ENCODE results near the gene NPTXR.

The NPTXR gene

DNA sequence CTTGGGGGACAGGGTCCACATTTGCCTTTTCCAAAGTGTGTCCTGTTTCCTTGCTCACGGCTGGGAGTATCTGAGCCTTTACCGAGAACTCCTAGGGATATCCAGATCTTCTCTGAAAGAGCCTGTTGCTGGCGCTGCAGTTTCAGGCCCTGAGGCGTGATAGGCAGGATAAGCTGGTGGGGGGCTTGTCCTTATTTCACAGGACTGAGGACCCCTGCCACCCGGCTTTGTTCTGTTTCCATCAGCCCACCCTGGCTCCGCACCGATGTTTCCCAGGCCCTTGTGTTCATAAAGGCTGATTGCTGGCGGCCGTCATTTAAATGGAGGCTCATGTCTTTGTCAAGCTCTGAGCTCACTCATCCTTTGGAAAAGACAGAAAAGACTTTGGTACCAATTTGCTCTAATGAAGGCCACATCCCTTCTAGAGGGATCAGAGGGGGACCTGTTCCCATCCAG, 9.4 kb upstream of the NPTXR start:
- no peak for FAIRE-seq
- no peak for DNase-seq (ENCODE audit: insufficient read length, low spot score)
- TF ChIP-seq POLR2A (IDR thresholded peaks at IDR 0.05; ENCODE audit: low read depth, low read length): no peak

DNA sequence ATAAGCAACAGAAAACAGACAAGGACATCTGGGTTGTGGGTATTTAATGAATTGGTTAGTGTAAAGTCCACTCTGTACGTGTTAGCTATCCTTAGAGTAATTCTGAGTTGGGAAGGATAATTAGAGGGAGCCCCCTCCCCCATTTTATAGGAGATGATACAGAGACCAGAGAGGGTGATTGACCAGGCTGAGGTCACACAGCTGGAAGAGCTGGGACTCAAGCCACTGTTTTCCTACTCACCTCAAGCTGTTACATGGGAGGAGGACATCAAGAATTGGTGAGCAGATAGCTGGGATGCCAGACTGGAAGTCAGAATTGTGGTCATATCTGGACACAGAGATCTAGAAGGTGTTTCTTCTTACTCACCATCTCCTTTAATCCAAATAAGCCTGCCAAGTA, 8.7 kb upstream of the NPTXR start:
- no peak for TF ChIP-seq POLR2A (IDR thresholded peaks at IDR 0.05; ENCODE audit: low read depth, low read length)
- FAIRE-seq: no peak

DNA sequence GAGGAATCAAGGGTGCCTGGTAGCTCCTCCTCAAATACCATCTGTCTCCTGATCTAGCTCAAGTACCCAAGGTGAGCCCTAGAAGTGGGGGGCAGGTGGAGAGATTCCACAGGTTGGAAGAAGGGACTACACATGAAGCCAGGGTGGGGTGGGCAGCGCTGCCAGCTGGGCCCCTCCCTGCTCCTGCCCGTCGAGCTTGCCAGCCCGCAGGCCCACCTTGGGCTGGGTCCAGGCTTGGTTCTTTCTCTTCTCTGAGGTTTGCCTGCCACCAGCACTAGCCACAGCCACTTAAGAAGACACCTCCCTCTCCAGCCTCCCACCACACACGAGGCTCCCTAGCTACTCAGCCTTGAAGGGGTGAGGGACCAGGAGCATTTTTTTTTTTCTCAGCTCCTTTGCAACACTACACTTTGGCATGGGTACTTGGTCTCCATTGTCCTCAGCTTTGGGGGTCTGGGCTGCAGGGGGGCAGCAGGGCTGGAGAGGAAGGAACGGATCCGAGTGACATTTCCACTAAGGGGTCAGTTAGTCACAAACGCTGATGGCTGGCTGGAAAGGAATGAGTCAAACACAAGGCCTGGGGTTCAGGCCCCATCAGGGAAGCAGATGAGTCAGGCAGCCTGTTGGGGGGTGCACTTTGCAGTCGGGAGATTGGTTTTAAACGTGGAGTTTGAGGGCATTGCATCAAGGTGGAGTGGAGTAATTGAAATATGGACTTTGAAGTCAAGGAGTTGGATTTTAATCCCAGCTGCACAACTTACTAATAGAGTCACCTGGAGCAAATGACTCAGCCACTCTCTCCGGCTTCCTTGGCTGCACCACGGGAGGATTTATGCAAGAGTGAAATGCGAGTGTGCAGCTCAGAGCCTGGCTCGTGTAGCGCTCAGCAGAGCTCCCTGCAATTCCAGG, 7.4 kb upstream of the NPTXR start:
- no peak for TF ChIP-seq POLR2A (IDR thresholded peaks at IDR 0.05; ENCODE audit: low read depth, low read length)
- FAIRE-seq (peak; percentile 15), DNase-seq (ENCODE audit: insufficient read length, low spot score) (peak; percentile 76)

More for the DNA sequence above, 8.7 kb upstream of the NPTXR start:
- DNase-seq (ENCODE audit: insufficient read length, low spot score): no peak

DNA sequence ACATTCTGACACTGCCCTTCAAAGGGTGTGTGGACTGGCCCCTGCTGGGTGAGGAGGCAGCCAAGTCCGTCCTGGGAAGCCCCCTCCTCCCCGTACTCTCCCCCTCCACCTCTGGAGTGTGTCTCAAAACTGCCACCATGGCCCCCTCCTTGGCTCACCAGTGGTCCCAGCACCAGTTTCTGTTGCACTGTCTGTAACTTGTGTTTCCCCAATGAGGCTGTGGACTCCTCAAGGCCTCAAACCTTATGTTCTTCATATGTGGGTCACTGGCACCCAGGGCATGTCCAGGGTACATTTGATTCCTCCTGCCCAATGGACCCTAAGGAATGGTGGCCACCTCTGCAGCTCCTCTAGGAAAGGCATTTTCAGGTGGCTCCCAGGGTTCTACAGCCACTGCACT, 6.6 kb upstream of the NPTXR start:
- FAIRE-seq: no peak
- no peak for DNase-seq (ENCODE audit: insufficient read length, low spot score)
- TF ChIP-seq POLR2A (IDR thresholded peaks at IDR 0.05; ENCODE audit: low read depth, low read length): no peak

DNA sequence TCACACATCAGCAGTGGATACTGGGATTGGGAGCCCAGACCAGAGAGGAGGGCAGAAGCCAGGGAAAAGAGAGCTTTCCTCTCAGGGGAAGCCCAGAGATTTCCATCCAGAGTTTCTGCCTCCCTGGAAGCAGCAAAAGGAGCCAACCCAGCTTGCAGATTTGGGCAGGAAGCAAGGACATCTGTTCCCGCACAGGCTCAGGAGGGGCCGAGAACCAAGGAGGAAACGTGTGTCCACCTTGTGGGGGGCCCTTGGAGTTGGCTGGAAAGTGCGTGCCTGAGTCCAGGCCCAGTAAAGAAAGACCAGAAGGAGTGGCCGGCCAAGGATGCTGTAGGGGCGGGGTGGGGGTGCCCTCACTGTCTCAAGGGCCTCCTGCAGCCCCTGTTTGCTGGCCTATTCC, 6.0 kb upstream of the NPTXR start:
- no peak for TF ChIP-seq POLR2A (IDR thresholded peaks at IDR 0.05; ENCODE audit: low read depth, low read length)
- FAIRE-seq (no peak), DNase-seq (ENCODE audit: insufficient read length, low spot score) (no peak)

DNA sequence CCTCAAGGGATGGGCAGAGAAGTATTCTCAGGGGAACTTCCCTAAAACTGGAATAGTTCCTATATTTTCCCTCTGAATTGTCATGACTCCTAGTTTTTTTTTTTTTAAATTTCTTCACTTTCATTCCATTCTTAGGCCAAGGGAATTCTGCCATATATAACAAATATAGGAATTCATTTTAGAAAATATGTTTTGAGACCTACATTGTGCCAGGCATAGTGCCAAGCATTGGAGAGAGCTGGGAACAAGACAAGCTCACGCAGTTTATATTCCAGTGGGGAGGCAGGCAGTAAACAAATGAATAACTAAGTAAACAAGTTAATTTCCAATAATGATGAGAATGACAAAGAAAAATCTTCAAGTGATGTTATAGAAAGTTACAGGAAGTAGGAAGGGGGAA, 2.6 kb upstream of the NPTXR start:
- FAIRE-seq (no peak), DNase-seq (ENCODE audit: insufficient read length, low spot score) (no peak)
- TF ChIP-seq POLR2A (IDR thresholded peaks at IDR 0.05; ENCODE audit: low read depth, low read length): no peak

DNA sequence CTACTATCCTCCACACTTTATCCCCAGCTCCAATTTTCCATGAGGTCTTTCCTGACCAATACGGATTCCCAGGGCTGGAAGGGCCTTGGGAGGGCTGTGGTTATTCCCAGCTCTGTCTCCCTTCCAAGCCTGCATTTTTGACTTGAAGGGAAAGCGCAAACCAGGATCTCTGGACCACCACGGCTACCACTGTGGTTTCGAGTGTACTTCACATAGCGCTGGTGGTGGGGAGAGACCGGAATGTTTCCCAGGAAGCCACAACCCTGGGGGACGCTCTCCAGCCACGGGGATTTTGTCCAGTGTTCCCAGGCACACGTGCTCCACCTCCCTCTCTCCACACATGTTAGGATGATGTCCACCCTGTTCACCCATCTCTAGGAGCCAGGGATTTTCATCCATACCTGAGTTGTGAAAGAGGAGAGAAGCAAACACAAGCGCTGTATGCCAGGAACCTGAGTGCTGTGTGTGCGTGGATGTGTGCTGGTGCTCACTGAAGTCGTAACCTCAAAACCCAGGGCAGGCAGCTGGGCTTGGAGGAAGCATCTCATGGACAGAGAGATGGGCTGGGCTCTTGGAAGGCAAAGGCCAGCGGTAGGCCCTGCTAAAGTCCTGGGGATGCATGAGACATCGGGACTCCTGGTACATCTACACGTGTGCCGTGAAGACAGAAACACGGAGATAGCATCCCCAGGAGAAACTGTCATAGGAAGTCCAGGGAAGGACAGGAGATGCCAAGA, 1.3 kb upstream of the NPTXR start:
- no peak for FAIRE-seq
- no peak for DNase-seq (ENCODE audit: insufficient read length, low spot score)
- TF ChIP-seq POLR2A (IDR thresholded peaks at IDR 0.05; ENCODE audit: low read depth, low read length): no peak

DNA sequence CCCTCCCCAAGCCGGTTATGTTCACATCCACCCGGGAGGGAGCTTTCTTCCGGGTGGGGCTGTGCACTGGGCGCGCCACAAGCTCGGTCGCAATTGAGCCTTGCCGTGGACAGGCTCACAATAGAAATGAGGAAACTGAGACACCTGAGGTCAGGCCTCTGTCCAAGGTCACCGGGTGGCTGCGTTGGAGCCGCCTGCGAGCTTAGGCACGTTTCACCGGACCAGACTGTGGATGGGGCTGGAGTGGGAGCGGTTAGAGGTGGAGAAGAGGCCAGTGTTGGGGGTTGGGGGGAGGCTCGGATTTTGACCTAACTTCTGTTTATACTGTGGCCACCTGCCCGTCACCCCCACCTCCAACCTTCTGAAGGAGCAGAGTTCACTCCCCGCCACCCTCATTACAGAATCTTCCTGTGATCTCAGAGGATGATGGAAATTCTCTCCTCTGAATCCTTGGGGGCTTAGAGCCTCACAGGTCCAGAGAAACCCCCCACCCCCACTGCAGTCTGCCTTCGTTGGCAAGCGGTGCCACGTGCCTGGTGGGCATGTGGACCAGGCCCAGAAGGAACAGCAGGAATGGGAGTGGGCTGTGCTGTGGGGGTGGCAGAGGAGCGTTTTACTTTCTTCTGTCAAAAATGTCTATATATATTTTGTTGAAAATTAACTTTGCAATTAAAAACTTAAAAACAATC, 631 bp upstream of the NPTXR start:
- no peak for FAIRE-seq
- DNase-seq (ENCODE audit: insufficient read length, low spot score): no peak
- no peak for TF ChIP-seq POLR2A (IDR thresholded peaks at IDR 0.05; ENCODE audit: low read depth, low read length)

DNA sequence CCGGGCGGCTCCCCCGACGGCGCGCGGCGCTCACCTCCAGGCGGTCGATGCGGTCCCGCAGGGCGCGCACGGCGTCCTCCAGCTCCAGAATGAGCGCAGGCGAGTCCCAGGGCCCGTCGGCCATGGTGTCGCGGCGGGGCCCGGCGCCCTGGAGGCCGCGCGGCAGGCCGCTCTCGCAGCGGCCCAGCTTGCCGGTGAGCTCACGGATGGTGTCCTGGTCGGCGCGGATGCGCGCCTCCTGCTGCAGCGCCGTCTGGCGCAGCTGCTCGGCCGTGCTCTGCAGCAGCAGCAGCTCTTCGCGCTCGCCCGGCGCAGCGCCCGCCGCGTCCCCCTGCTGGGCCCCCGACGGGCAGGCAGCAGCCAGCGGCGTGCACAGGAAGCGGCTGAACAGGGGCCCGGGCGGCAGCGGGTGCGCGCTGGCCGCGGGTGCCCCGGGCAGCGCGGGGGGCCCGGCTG, 599 bp downstream of the NPTXR start:
- TF ChIP-seq POLR2A (IDR thresholded peaks at IDR 0.05; ENCODE audit: low read depth, low read length): no peak; the same call in 1 of the 2 replicates
- FAIRE-seq (no peak), DNase-seq (ENCODE audit: insufficient read length, low spot score) (peak; percentile 80)

DNA sequence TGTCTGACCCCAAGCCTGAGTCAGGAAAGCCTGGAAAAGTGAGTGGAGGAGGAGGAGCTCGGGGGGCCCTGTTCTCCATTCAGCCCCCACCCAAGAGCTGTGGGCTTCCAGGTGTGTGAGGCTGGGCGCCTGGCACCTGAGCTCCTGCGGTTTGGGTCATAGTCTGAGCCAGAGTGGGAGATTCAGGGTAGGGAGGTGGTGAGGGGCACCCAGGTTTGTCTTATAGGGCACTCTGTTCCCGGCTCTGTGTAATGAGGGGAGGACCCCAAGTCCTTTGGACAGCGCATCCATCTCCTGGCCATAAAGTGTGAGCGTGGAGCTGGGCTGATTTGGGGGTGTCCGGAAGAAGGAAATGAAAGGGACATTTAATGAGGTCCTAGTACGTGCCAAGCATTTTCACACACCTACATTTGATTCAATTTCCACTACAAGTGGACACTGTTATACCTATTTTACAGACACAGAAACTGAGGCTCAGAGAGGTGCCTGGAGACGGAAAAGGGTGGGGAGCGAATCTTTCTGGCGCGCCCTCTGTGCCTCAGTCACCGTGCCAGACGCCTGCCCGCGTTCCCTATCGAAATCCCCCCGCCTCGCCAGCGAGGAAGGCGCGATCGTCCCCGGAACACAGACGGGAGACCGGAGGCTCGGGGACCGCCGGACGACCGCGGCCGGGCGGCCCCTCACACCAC, 1.2 kb downstream of the NPTXR start:
- no peak for FAIRE-seq

DNA sequence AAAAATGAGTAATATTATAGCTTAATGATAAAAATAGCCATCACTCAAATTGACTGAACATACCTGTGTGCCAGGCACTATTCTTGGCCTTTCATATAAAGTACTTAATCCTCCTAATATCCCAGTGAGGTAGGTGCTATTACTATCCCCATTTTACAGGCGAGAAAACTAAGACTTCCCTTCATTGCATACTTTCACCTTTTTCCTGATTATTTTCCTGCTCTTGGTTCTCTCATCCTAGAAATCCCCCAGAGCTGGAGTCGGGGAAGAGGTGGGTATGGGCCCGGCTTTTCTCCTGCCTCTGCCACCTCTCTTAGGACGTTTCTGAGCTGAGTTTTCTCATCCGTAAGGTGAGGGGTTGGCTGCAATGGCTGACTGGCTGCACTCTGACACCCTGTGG, 2.2 kb downstream of the NPTXR start:
- FAIRE-seq (no peak), DNase-seq (ENCODE audit: insufficient read length, low spot score) (no peak)
- no peak for TF ChIP-seq POLR2A (IDR thresholded peaks at IDR 0.05; ENCODE audit: low read depth, low read length)

More for the DNA sequence above, 1.2 kb downstream of the NPTXR start:
- no peak for DNase-seq (ENCODE audit: insufficient read length, low spot score)
- TF ChIP-seq POLR2A (IDR thresholded peaks at IDR 0.05; ENCODE audit: low read depth, low read length): no peak

DNA sequence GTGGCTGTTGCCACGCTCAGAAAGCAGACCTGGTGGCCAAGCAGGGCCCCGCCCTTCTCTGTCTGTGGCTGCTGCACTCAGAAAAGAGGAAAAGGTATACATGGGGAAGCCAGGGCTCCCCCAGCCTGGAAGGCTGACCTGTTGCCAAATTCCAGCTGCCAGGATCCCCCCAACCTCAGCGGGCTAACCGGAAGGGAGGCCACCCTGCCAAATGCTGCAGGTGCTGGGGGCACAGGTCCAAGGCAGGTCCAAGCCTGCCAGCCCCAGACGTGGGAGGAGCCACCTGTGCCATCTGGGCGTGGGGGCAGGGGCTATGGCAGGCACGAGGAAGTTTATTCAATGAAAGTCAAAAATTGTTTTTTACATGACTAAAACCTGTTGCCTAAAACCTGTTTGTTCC, 2.6 kb downstream of the NPTXR start:
- no peak for TF ChIP-seq POLR2A (IDR thresholded peaks at IDR 0.05; ENCODE audit: low read depth, low read length)
- DNase-seq (ENCODE audit: insufficient read length, low spot score): no peak
- FAIRE-seq: no peak

DNA sequence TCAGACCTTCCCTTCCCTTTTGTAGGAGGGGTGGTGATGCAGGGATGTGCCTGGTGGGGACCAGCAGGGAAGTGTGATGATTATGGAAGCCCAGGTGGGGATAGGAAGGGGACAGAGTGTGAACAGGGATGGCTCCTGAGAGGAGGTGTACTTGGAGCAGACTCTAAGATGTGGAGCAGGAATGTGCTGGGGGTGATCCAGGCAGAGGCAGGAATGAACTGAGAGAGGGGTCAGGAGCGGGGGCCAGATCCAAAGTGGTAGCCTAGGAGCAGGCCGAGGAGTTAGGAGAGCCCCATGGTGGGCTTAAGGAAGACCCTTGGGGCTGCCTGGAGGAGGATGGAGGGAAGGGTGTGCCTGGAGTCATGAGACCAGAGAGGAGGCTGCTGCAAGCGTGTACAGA, 3.7 kb downstream of the NPTXR start:
- DNase-seq (ENCODE audit: insufficient read length, low spot score) (no peak), FAIRE-seq (no peak)
- TF ChIP-seq POLR2A (IDR thresholded peaks at IDR 0.05; ENCODE audit: low read depth, low read length): no peak

Data from H54 (cell line).